HS-5 (cell line): ENCODE results near the gene RCC1.
"Not testable (repeated sequence)": the region's sequence is repeated elsewhere in the genome, so short reads cannot be mapped to it uniquely, and the experiment has no call there.

ENCODE experiments used
- DNase-seq: peaks from one replicate; pipeline ENCODE4 v3.0.0-alpha.2; 2012; ENCODE audit warnings: low read depth

RCC1 gene

DNA sequence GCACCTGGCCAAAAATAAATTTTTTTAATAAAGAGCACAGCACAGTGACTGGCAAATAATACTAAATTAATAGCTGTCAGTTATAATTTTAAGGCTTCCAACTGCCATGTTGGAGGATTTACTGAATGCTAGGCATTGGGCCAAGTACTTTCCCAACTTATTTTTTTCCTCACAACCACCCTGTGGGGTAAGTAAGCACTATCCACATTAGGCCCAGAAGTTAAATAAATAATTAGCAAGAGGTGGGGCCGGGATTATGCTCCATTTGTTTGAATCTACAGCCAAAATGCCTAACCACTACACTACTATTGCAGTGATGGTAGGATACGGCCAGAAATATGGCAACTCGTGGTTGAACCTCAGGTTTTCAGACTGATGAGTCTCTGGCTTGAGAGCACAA is 42.5 kb downstream of the RCC1 start:
- DNase-seq, result no peak

DNA sequence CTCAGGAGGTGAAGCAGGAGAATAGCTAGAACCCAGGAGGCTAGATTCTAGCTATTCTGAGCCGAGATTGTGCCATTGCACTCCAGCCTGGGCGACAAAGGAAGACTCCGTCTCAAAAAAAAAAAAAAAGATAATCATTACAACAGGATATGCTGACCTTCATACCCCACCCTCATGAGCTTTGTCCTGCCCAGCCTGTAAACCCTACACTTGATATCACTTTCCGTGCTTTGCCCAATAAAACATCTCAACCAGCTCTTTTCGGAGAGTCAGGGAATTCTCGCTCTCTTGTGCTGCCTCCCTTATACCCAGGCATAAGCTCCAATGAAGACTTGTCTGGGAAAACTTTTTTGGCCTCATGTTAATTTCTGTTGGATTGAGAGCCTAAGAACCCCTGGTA is 45.5 kb downstream of the RCC1 start:
- DNase-seq, result no peak

DNA sequence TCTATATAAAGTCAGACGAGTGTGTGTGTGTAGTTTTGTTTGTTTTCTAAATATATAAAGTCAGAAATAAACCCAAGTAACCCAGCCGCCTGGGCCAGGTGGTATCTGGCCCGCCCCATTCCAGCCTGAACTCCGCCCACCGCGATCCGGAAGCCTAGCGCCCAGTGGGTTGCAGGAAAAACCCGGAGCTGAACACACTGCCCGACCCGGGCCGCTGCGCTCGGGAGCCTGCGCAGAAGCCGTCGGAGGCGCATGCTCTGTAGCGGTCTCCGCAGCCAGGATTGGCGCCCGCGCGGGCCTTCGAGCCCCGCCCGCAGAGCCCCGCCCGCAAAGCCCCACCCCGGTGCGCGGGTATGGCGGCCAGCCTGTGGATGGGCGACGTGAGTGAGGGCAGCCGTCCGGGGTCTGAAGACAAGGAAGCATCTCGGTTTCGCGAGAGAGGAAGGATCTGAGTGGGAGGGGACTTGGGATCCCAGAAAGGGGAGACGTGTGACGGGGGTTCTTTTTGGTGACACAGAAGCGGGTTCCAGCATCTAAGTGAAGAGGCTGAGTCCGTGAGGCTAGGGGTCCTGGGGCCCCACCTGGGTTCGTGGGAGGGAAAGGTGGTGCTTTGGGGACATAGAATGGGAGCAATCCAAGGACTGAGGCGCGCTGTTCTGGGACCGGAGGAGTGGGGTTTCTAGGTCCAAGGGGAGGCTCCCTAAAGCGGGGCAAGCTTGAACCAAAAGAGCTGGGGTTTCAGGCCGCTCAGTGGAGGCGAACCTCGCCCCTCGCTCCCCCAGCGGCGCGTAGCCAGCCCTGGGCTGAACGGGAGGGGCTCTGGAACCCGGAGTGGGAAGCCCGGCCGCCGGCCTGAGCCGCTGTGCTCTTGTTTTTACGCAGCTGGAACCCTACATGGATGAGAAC is 47.2 kb downstream of the RCC1 start, which contains the start of gene TRNAU1AP:
Gene TRNAU1AP, plus strand, starts transcription at position 328 of the 906 bp plus-strand sequence. Its CDS starts 26 bp downstream, at position 354.
- peak; percentile 77 for DNase-seq

DNA sequence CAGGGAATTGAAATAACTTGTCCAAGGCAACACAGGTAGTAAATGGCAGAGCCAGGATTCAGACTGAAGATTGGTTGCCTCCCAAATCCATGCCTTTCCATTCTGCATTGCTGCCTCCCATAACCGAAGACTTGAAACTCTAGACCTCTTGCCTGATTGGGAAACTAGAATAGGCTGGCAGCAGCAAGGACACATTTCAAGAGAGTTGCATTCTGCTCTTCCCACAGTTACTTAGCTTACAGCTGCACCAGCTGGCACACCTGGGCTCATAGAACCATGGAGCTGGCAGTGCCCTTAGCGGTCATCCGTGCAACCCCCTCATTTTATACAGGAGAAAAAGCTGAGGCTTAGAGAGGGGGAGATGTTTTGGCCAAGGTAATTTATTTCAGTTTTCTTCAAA is 55.0 kb downstream of the RCC1 start:
- no peak for DNase-seq

DNA sequence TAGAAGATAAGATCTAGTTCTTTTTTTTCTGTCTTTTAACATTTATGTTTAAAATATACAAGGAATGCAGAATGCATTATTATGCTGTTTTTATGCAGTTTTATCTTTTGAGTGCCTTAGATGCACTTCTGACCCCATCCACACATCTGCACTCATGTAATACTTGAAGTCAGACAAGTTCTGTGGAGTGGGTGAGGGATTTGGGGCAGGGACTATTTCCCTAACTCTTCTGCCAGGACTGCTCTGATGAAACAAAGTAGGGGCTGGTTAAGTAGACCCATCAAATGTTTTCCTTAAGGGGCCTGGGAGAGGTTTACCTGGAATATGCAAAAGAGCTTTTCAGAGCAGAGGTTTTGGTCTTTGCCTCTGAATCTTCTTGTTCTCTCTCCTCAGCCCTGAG is 58.5 kb downstream of the RCC1 start:
- no peak for DNase-seq

DNA sequence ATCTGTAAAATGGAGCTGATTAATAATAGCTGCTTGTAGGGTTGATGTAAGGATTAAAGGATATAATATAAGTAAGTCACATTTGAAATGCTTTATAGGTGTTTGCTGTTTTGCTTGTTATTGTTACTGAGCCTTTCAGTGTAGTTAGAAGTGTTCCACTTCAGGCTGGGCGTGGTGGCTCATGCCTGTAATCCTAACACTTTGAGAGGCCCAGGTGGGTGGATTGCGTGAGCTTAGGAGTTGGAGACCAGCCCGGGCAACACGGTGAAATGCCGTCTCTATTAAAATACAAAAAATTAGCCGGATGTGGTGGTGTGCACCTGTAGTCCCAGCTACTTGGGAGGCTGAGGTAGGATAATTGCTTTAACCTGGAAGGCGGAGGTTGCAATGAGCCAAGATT is 59.2 kb downstream of the RCC1 start:
- DNase-seq, result no peak

DNA sequence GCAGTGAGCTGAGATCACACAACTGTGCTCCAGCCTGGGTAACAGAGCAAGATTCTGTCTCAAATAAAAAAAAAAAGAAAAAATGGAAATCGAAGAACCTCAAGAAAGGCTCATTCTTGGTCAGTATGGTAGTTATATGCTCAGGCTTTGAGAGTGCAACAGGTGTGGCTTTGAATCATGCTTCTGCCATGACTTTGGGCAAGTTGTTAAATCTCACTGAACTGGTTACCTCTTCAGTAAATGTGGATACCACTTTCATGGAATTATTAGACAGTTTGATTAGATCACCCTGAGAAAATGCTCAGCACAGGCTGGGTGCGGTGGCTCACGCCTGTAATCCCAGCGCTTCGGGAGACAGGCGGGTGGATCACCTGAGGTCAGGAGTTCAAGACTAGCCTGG is 59.9 kb downstream of the RCC1 start:
- no peak for DNase-seq

DNA sequence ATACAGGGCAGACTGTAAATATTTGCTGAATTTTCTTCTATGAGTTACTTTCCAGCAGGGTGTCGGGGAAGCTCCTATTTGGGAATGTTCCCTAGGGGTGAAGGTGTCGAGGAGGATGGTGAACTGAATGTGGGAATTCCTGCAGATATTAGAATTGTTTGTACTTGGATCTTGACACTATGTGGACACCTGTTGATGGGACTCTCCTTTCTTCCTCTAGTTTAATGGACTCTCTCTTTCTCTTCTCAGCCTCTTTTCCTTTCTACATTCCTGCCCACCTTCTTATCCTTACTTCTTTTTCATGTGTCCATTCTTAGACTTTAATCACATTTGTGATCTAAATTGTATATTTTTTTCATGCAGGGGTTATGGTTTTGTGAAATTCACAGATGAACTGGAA is 61.1 kb downstream of the RCC1 start:
- DNase-seq, result no peak

DNA sequence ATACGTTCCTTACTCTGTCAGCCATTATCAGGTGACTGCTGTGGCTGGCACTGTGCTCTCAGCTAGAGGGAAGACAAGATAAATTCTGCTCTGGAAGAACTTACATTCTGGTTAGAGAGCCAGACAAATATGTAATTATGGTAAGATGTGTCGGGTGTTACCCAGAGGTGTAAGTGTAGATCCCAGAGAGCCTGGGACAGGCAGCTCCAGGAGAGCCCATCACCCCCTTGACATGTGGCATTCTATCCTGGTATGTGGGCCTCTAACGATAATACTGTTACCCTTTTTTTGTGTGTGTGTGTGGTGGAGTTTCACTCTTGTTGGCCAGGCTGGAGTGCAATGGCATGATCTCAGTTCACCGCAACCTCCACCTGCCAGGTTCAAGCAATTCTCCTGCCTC is 66.1 kb downstream of the RCC1 start:
- DNase-seq, result no peak

DNA sequence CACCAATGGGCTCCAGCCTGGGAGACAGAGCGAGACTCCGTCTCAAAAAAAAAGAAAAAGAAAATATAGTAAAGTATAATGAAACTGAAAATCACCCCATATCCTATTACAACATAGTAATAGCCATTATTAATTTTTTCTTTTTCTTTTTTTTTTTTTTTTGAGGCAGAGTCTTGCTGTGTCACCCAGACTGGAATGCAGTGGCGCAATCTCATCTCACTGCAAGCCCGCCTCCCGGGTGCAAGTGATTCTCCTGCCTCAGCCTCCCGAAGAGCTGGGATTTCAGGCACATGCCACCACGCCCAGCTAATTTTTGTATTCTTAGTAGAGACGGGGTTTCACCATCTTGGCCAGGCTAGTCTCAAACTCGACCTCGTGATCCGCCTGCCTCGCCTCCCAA is 67.0 kb downstream of the RCC1 start:
- DNase-seq, result not testable (repeated sequence)

DNA sequence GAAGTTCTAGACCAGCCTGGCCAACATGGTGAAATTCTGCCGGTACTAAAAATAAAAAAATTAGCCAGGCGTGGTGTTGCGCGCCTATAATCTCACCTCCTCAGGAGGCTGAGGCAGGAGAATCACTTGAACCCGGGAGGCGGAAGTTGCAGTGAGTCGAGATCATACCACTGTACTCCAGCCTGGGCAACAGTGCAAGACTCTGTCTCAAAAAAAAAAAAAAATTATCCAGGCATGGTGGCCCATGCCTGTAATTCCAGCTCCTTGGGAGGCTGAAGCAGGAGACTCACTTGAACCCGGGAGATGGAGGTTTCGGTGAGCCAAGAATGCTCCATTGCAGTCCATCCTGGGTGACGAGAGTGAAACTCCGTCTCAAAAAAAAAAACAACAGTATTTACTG is 67.7 kb downstream of the RCC1 start:
- no peak for DNase-seq

DNA sequence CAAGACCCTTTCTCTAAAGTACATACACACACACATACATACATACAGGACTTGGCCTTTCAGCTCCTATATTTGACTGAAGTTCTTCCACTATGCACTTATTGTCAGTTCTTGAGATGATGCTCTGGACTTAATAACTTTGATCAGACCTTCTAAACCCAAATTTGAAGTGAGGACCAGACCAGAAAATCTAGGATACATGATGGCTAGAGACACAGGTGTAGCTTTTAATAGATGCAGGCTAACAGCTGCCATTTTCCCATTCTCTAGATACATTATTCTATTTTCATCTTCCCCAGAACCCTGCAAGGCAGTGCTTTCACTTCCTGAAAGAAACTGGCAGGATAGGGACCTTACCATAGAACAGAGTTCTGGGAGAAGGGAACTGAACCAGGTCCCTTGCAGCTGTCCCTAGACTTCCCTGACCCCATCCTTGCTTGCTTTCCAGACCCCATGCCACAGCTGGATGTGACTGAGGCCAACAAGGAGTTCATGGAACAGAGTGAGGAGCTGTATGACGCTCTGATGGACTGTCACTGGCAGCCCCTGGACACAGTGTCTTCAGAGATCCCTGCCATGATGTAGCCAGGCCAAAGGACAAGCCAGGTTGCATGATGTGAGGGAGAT is 71.3 kb downstream of the RCC1 start:
- no peak for DNase-seq

DNA sequence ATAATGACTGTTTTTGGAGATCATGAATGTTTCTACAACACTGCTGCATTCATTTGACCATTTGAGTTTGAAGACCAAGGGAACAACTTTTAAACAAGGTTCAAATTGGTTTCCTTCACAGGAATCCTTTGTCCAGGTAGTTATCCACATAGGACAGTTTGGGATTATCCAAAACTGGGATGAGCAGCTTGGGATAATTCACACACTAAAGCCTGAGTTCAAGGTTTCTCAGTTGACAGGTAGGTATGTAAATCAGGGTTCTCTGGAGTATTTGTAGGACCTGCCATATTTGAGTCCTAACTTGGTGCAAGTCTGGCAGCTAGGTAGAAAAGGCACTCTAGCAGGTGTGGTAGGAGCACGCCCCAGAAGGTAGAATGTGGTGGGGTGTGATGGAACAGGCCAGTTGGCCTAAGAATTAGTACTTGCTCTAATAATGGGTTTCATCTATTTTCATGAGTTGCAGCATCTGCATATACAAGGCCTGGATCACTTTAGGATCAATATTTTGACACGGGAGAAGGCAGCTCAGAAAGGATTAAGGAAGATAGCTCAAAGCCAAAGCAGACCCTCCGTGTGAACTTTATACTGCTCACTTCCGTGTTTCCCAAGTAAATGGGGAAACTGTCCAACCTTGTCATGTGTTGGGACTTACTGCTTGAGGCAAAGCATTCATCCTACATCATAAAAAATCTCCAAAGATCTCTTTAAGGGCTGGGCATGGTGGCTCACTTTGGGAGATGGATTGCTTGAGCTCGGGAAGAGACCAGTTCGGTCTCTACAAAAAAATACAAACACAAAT is 72.1 kb downstream of the RCC1 start:
- DNase-seq, result no peak

DNA sequence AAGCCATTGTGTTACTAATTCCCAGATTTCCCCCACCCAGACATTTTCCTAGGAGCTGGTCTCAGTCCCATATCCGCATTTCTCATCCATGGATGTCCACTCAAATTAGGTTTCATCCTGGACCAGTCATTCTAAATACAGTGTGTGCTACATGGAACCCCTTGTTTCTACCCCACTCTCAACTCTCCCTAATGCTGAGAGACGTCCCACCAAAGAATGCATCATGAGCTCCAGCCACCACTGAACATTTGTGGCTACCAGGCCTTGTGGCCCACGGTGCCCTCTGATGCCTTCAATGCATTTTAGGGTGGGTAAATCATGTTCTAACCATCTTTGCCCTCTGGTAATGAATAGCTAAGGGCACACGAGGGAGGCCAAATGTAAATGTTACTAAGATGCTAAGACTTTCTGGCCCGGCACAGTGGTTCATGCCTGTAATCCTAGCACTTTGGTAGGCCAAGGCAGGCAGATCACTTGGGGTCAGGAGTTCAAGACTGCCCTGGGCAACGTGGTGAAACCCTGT is 72.9 kb downstream of the RCC1 start:
- no peak for DNase-seq

DNA sequence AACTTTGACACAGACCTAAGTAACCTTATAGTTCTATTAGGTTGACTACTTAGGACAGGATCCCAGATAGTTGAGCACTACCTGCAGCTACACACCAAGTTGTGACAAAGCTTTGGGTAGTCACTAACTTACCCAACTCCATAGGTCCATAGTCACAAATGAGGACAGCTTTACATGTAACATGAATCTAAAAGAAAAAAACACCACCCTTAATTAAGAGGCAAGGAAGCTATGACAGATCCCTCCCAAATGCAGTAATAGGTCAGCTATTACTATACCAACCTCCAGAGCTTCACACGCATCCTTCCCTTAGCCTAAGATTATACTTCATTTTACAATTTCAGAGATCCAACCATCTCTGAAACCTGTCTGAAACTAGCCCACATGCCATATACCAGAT is 73.6 kb downstream of the RCC1 start:
- DNase-seq, result no peak

DNA sequence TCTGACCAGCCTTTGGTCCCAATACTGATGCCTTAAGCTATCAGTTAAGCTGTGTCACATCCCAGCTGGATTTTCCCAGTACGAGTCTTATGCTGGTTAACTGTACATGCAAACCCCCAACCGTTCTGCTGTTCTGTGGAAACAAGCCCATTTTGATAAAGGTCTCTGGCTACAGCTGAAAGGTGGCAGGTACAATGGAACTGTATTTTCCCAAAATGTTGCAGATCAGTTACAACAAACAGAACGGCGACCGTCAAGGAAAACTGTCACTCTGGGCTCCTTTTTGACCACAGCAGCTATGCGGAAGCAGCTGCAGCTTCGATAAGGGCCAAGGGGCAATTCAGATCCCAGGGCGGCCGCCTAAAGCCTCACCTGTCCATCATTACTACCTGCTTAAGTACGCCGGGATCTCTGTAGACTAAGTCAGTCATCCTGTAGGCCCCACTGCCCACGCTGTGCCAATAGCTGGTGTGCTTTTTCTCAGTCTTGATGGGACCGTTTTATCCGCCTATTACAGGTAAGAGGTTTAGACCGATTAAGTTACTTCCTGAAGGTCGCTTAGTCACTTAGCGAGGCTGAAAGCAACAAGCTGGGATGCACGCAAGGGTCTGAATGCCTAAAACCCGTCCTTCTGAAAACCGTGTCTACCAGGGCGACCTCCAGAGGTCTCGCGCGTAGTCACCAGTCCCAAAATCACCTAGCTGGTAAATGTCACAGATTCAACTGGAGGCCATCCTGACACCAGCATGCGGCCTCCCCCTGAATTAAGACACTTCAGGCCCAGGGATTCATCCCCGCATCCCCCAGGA is 75.1 kb downstream of the RCC1 start:
- no peak for DNase-seq

DNA sequence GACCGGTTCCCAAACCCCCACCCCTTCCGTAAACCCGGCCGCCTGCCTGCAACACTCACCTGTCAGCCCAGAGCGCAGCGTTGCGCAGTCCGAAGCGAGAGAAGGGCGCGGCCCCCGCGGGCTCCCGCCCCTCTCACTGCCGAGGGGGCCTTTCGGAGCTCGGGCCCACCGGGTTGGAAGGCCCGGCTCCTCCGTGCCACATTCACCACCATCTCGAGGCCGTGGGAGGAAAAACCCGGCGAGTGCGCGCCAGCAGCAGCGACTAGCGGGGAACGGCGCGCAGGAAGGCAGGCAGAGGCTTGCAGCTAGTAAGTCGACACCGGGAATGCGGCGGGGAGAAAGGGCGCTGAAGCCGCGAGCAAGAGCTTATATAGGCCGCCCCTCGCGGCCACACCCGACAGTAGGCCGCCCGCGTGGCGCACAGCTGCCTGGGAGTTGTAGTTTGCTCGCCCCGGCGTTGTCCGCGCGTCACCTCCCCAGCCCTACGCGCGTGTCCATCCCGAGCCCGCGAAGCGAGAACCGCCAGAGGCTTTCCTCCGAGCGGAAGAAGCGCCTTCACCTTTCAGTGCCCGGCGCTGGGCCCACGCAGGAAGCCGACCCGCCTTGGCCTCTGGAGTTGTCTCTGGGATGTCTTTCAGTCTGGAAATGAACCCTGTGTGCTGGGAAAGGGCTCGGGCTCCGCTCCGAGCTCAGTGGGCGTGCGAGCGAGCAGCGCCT is 75.8 kb downstream of the RCC1 start:
- DNase-seq, result peak; percentile 83

DNA sequence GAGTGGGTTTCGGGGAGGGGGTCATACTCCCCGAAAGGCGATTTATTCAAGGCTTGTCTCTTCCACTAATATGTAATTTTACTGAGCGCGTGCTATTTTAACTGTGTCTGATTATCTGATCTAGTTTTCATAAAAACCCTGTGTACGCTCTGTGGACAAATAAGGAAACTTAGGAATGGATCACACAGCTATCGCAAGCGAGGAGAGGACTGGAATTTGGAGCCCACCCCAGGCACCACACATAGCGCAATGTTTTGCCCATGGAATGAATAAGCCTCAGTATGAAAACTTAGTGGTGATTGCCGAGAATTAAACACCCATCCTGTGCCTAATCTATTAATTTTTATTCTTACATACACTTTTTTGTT is 76.4 kb downstream of the RCC1 start:
- no peak for DNase-seq

DNA sequence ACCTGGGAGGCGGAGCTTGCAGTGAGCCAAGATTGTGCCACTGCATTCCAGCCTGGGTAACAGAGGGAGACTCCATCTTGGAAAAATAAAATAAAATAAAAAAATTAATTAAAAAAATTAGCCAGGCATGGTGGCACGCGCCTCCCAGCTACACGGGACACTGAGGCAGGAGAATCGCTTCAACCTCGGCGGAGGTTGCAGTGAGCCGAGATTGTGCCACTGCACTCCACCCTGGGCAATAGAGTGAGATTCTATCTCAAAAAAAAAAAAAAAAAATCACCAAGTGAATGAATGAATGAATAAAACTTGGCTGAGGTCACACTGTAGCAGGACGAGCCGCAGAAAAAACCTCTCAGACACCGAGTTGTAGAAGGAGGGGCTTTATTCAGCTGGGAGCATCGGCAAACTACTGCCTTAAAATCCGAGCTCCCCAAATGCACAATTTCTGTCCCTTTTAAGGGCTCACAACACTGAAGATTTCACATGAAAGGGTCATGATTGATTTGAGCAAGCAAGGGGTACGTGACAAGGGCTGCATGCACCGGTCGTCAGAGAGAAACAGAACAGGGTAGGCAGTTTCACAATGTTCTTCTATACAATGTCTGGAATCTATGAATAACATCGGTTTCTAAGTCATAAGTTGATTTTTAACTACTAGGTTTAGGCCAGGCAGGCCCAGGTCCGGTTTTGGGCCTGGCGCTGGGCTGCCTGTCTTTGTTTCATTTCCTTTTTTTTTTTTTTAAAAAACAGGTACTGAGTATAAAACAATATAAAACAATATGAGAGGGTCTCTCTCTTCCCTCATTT is 80.9 kb downstream of the RCC1 start:
- not testable (repeated sequence) for DNase-seq
